Immature natural killer cell (primary cell): ENCODE measurements around the gene FGF9. TPM values are rescaled to one million over a fixed set of nuclear protein-coding genes. Genes with fewer than 3 reads are reported as not detected.

Experiments used
- DNase-seq, 3 donors: peaks; one replicate each; pipeline ENCODE4 v3.0.0; 2022; ENCODE audit warnings: mixed read lengths in 1 of 3
- H3K27ac Mint-ChIP-seq, 6 donors: one replicate each; pipeline ENCODE4 v1.8.0; 2020; ENCODE audit warnings: mixed read lengths in 6 of 6, mild to moderate bottlenecking in 5 of 6, inconsistent platforms in 4 of 6, moderate library complexity in 3 of 6
- H3K27me3 Mint-ChIP-seq, 3 donors: one replicate each; pipeline ENCODE4 v1.8.0; 2020 to 2021; ENCODE audit warnings: low read depth in 3 of 3, mild to moderate bottlenecking in 3 of 3, mixed read lengths in 3 of 3, moderate library complexity in 3 of 3, inconsistent platforms in 1 of 3
- H3K36me3 Mint-ChIP-seq, 3 donors: one replicate each; pipeline ENCODE4 v1.8.0; 2020; ENCODE audit warnings: mixed read lengths in 3 of 3, inconsistent platforms in 2 of 3, mild to moderate bottlenecking in 2 of 3
- H3K4me1 Mint-ChIP-seq, 2 donors: one replicate each; pipeline ENCODE4 v1.8.0; 2020; ENCODE audit warnings: inconsistent platforms in 2 of 2, mild to moderate bottlenecking in 2 of 2, mixed read lengths in 2 of 2, moderate library complexity in 1 of 2
- H3K4me3 Mint-ChIP-seq, 5 donors: one replicate each; pipeline ENCODE4 v1.8.0; 2020; ENCODE audit warnings: mild to moderate bottlenecking in 5 of 5, mixed read lengths in 5 of 5, inconsistent platforms in 3 of 5, moderate library complexity in 3 of 5
- H3K9me3 Mint-ChIP-seq, 6 donors: one replicate each; pipeline ENCODE4 v1.8.0; 2020; ENCODE audit warnings: mild to moderate bottlenecking in 6 of 6, mixed read lengths in 6 of 6, inconsistent platforms in 4 of 6, moderate library complexity in 3 of 6
- polyA plus RNA-seq, 3 donors: library from polyadenylated mRNA; unstranded; fragments of 300-500 nt; fragmentation: Illumina TruSeq; gene quantifications; one replicate each; pipeline ENCODE4 v1.2.3, GENCODE V29; 2021

FGF9 gene
- polyA plus RNA-seq, 3 donors from 2014 or later = 0.26 to 0.40 TPM; not detected in 1

GRCh38 chr13:21683034-21683733, 12.3 kb downstream of the FGF9 start:
- DNase-seq = no peak
- no peak overlapping the region for H3K4me3 Mint-ChIP-seq
- no peaks in the 10 kb centered on the region for H3K9me3 Mint-ChIP-seq
- no peak overlapping the region for H3K27ac Mint-ChIP-seq
- no peaks in the 10 kb centered on the region for H3K4me1 Mint-ChIP-seq
- no peaks in the 10 kb centered on the region for H3K36me3 Mint-ChIP-seq
- H3K27me3 Mint-ChIP-seq = peaks cover 0 to 6% (median 5%) of the 10 kb centered on the region in 3 donors

GRCh38 chr13:21684576-21684975, 13.7 kb downstream of the FGF9 start:
- no peaks in the 10 kb centered on the region for H3K4me1 Mint-ChIP-seq
- H3K27me3 Mint-ChIP-seq = peaks cover 0 to 7% (median 5%) of the 10 kb centered on the region in 3 donors
- no peak overlapping the region for H3K4me3 Mint-ChIP-seq
- DNase-seq = no peak
- H3K9me3 Mint-ChIP-seq = no peaks in the 10 kb centered on the region
- no peaks in the 10 kb centered on the region for H3K36me3 Mint-ChIP-seq
- no peak overlapping the region for H3K27ac Mint-ChIP-seq

GRCh38 chr13:21685485-21686064, 14.7 kb downstream of the FGF9 start:
- Mint-ChIP-seq H3K36me3 (no peaks in the 10 kb centered on the region), H3K27me3 (peaks cover 0 to 11% (median 5%) of the 10 kb centered on the region in 3 donors), H3K9me3 (no peaks in the 10 kb centered on the region), H3K27ac (no peak overlapping the region), H3K4me3 (no peak overlapping the region), H3K4me1 (no peaks in the 10 kb centered on the region)
- DNase-seq = no peak

- Mint-ChIP-seq H3K36me3 (no peaks in the 10 kb centered on the region), H3K4me1 (no peaks in the 10 kb centered on the region), H3K9me3 (no peaks in the 10 kb centered on the region), H3K27ac (no peak overlapping the region), H3K27me3 (peaks cover 0 to 11% (median 3%) of the 10 kb centered on the region in 3 donors), H3K4me3 (no peak overlapping the region)
- no peak for DNase-seq
These were observed 16.0 kb downstream of the FGF9 start for GRCh38 chr13:21686751-21687391.

- H3K27ac Mint-ChIP-seq = no peak overlapping the region
- peaks cover 0 to 9% (median 6%) of the 10 kb centered on the region in 3 donors for H3K27me3 Mint-ChIP-seq
- no peaks in the 10 kb centered on the region for H3K9me3 Mint-ChIP-seq
- H3K4me1 Mint-ChIP-seq = no peaks in the 10 kb centered on the region
- no peaks in the 10 kb centered on the region for H3K36me3 Mint-ChIP-seq
- H3K4me3 Mint-ChIP-seq = no peak overlapping the region
- no peak for DNase-seq
These were observed 17.2 kb downstream of the FGF9 start for GRCh38 chr13:21688056-21688455.

- Mint-ChIP-seq H3K27ac (no peak overlapping the region), H3K27me3 (peaks cover 2 to 10% (median 9%) of the 10 kb centered on the region in 3 donors), H3K4me3 (no peak overlapping the region), H3K9me3 (no peaks in the 10 kb centered on the region), H3K4me1 (no peaks in the 10 kb centered on the region), H3K36me3 (no peaks in the 10 kb centered on the region)
- no peak for DNase-seq
These were observed 18.2 kb downstream of the FGF9 start for GRCh38 chr13:21689097-21689496.

GRCh38 chr13:21690955-21691354, 20.1 kb downstream of the FGF9 start:
- DNase-seq = no peak
- no peaks in the 10 kb centered on the region for H3K36me3 Mint-ChIP-seq
- no peak overlapping the region for H3K4me3 Mint-ChIP-seq
- H3K9me3 Mint-ChIP-seq = peaks cover 0 to 1% (median 0%) of the 10 kb centered on the region in 6 donors
- H3K4me1 Mint-ChIP-seq = no peaks in the 10 kb centered on the region
- peaks cover 2 to 10% (median 7%) of the 10 kb centered on the region in 3 donors for H3K27me3 Mint-ChIP-seq
- no peak overlapping the region for H3K27ac Mint-ChIP-seq

GRCh38 chr13:21691500-21691899, 20.6 kb downstream of the FGF9 start:
- no peak overlapping the region for H3K27ac Mint-ChIP-seq
- H3K4me3 Mint-ChIP-seq = no peak overlapping the region
- H3K4me1 Mint-ChIP-seq = no peaks in the 10 kb centered on the region
- DNase-seq = no peak
- peaks cover 0 to 1% (median 0%) of the 10 kb centered on the region in 6 donors for H3K9me3 Mint-ChIP-seq
- peaks cover 2 to 10% (median 7%) of the 10 kb centered on the region in 3 donors for H3K27me3 Mint-ChIP-seq
- no peaks in the 10 kb centered on the region for H3K36me3 Mint-ChIP-seq

- H3K27me3 Mint-ChIP-seq = peaks cover 2 to 10% (median 7%) of the 10 kb centered on the region in 3 donors
- H3K36me3 Mint-ChIP-seq = no peaks in the 10 kb centered on the region
- no peaks in the 10 kb centered on the region for H3K4me1 Mint-ChIP-seq
- no peak overlapping the region for H3K4me3 Mint-ChIP-seq
- no peak overlapping the region for H3K27ac Mint-ChIP-seq
- H3K9me3 Mint-ChIP-seq = peaks cover 0 to 1% (median 0%) of the 10 kb centered on the region in 6 donors
- DNase-seq = no peak
These were observed 21.1 kb downstream of the FGF9 start for GRCh38 chr13:21691928-21692327.

GRCh38 chr13:21694831-21695230, 24.0 kb downstream of the FGF9 start:
- H3K4me3 Mint-ChIP-seq = no peak overlapping the region
- peaks cover 2 to 10% (median 10%) of the 10 kb centered on the region in 3 donors for H3K27me3 Mint-ChIP-seq
- DNase-seq = no peak
- H3K27ac Mint-ChIP-seq = no peak overlapping the region
- H3K9me3 Mint-ChIP-seq = peaks cover 0 to 1% (median 0%) of the 10 kb centered on the region in 6 donors
- no peaks in the 10 kb centered on the region for H3K36me3 Mint-ChIP-seq
- H3K4me1 Mint-ChIP-seq = no peaks in the 10 kb centered on the region

GRCh38 chr13:21695546-21695945, 24.7 kb downstream of the FGF9 start:
- H3K27me3 Mint-ChIP-seq = peaks cover 2 to 10% (median 8%) of the 10 kb centered on the region in 3 donors
- no peak for DNase-seq
- no peak overlapping the region for H3K27ac Mint-ChIP-seq
- H3K4me1 Mint-ChIP-seq = no peaks in the 10 kb centered on the region
- H3K4me3 Mint-ChIP-seq = no peak overlapping the region
- H3K36me3 Mint-ChIP-seq = no peaks in the 10 kb centered on the region
- H3K9me3 Mint-ChIP-seq = peaks cover 0 to 1% (median 0%) of the 10 kb centered on the region in 6 donors

GRCh38 chr13:21696865-21697448, 26.1 kb downstream of the FGF9 start:
- H3K36me3 Mint-ChIP-seq = no peaks in the 10 kb centered on the region
- no peak overlapping the region for H3K4me3 Mint-ChIP-seq
- H3K27ac Mint-ChIP-seq = no peak overlapping the region
- peaks cover 0 to 1% (median 0%) of the 10 kb centered on the region in 6 donors for H3K9me3 Mint-ChIP-seq
- H3K27me3 Mint-ChIP-seq = peaks cover 3 to 12% (median 8%) of the 10 kb centered on the region in 3 donors
- no peak for DNase-seq
- no peaks in the 10 kb centered on the region for H3K4me1 Mint-ChIP-seq

- Mint-ChIP-seq H3K9me3 (peaks cover 0 to 1% (median 0%) of the 10 kb centered on the region in 6 donors), H3K4me1 (no peaks in the 10 kb centered on the region), H3K27me3 (peaks cover 2 to 10% (median 8%) of the 10 kb centered on the region in 3 donors), H3K4me3 (no peak overlapping the region), H3K27ac (no peak overlapping the region), H3K36me3 (no peaks in the 10 kb centered on the region)
- no peak for DNase-seq
These were observed 28.2 kb downstream of the FGF9 start for GRCh38 chr13:21698817-21699679.
